Measurements from ENCODE around the gene FOLH1.
"Not testable (repeated sequence)": the region's sequence is repeated elsewhere in the genome, so short reads cannot be mapped to it uniquely, and the experiment has no call there.

Gene FOLH1

DNA sequence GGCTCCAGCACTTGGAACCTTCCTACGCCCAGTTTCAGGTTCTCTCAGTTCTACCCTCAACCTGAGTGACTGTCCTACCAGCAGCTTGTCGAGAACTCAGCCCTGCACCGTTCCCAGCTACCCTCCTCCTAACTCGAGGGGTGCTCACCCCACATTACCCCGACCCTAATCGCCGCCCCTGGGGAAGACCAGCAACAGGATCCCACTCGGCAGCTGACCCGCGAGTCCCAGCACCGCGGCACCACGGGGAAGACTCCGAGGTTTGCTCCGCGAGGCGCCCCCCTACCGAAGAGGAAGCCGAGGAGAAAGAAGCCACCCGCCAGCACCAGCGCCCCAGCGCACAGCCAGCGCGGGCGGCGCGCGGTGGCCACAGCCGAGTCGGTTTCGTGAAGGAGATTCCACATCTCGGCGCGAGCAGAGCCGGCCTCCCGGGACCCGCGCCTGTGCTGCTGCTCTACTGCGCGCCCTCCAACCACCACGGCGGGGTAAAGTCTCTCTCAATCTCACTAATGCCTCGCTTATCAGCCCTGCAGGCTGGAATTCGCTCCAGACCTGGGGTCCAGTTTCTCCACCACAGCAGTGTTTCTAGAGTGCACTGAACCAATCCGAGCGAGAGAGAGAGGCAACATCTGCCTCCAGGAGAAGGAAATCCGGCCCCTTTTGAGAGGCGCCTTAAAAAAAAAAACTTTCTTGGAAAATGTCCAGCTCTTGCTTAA lies at the start of gene FOLH1:
TSS of gene FOLH1 (minus strand) at position 597 of the 716 bp plus-strand sequence. CDS start at position 404, 193 bp downstream.
- no peak for DNase-seq

DNA sequence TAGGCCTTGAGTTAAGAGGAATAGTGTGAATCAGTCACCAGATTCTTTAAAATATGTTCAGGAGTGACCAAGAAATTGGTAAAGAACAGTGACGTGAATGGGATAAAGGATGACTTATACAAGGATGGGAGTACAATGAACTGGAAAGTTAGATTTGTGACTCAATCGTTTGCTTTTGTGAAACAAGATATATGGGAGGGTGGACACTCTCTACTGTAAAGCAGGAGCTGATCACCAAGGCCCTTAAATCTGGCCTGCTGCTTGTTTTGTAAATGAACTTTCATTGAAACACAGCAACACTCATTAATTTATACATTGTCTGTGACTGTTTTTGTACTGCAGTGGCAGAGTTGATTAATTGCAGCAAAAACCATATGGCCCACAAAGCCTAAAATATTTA lies 46.7 kb upstream of the FOLH1 start:
- DNase-seq, result not testable (repeated sequence)

DNA sequence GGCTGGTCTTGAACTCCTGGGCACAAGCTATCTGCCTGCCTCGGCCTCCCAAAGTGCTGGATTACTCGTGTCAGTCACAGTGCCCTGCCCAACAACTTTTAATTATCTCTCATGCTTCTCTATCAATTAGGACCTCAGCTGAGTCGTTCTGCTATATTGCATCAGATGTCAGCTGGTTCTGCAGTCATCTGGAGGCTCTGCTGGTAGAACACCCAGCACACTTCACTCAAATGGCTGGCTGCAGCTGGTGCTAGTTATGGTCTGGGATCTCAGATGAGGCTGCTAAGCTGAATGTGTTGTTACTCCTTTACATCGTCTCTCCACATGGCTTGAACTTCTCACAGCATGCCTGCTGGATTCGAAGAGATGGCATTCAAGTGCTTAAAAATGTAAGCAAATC lies 42.8 kb upstream of the FOLH1 start:
- not testable (repeated sequence) for DNase-seq

DNA sequence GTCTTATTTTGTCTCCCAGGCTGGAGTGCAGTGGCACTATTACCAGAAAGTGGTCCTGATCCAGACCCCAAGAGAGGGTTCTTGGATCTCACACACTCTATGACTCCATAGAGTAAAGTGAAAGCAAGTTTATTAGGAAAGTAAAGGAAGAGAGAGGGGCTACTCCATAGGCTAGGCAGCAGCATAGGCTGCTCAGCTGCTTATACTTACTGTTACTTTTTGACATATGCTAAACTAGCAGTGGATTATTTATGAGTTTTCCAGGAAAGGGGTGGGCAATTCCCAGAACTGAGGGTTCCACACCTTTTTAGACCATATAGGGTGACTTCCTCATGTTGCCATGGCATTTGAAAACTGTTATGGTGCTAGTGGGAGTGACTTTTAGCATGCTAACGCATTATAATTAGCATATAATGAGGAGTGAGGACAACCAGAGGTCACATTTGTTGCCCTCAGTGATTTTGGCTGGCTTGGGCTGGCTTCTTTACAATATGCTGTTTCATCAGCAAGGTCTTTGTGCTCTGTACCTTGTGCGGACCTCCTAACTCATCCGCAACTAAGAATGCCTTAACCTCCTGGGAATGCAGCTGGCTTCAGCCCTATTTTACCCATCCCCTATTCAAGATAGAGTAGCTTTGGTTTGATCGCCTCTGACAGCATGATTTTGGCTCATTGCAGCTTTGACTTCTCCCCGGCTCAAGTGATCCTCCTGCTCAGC lies 42.2 kb upstream of the FOLH1 start:
- DNase-seq, result not testable (repeated sequence)

DNA sequence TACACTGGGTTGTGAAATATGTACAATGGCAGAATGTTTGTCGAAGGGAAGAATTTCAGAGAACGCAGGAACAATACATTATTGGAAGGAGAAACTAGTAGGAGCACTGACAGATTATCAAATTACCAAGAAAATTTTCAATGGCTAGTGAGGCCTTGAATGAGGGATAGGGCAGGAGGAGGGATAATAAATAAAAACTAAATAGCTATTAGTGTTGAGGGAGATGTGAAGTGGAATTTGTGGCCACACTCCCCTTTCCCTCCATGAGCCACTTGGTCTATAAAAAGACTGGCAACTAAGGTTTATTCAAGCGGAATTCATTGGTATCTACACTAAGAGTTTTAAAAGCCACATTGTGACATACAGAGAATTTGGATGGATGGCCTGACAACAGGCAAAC lies 41.0 kb upstream of the FOLH1 start:
- DNase-seq, result not testable (repeated sequence)

GRCh38 chr11:49233685-49234084 lies 25.3 kb upstream of the FOLH1 start:
- not testable (repeated sequence) for DNase-seq

- not testable (repeated sequence) for DNase-seq
Observed at GRCh38 chr11:49233019-49233418, 24.6 kb upstream of the FOLH1 start.

- DNase-seq, result not testable (repeated sequence)
Observed at GRCh38 chr11:49231725-49232124, 23.3 kb upstream of the FOLH1 start.

DNA sequence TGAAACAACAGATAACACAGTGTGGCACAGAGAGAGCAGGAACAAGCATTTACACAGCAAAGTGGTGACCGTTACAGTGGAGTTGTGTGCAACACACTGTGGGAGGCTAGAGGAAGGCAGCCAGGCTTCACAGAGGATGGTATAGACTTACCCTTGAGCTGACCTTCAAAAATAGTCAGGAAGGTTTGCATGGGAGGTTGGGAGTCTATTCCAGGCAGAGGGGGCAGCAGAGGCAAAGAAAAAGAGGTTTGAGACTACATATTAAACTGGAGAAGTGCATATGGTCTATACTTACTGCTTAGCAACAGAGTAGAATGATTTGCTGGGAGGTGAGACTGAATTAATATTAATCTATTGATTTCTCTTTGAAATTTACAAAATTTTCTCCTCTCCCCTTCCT lies 22.1 kb upstream of the FOLH1 start:
- DNase-seq, result not testable (repeated sequence)

GRCh38 chr11:49230001-49230400 lies 21.6 kb upstream of the FOLH1 start:
- DNase-seq, result not testable (repeated sequence)

- DNase-seq, result not testable (repeated sequence)
Observed at GRCh38 chr11:49229136-49229535, 20.7 kb upstream of the FOLH1 start.

DNA sequence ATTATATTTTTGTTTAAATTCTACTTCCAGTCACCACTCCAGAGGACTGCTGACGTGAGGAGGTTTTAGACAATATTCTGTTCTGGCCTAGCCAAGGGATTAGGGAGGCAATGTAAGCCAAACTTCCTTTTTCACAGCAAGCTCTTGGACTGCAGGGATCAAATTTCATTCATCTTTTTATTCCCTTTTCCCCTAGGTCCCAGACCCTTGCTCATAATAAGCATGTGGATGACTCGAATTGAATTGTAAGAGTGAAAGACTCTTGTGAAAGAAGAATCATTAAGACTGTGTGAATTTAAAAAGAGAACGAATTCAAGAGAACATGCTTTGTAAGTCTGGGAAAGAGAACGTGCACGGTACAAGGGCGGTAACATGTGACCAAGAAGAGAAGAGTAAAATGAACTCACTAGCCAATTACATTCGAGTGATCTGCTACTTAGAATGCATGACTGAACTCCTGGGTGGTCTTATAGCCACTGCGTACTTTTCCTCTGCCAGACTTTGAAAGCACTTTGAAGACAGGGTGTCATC lies 16.9 kb upstream of the FOLH1 start:
- DNase-seq, result not testable (repeated sequence)

- no peak for DNase-seq
Observed at GRCh38 chr11:49221112-49221511, 12.7 kb upstream of the FOLH1 start.

GRCh38 chr11:49213026-49213560 lies 4.7 kb upstream of the FOLH1 start:
- DNase-seq, result no peak

DNA sequence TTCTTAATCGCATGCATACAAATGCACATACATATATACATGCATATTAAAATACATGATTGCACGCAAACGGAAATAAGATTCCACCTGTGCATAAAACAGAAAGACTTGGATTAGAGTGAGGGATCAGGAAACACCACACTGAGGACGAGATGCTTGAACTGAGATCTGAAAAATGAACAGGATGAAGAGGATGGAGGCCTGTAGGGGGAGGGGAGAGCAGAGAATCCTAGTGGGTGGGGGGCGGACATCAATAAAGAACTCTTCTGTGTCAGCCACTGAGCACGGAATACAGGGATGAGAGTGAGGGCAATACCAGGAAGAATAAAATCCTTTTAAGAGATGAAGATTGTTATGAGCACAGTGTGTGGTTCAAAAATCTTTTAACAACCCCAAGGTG lies 1.4 kb downstream of the FOLH1 start:
- DNase-seq, result not testable (repeated sequence)

- no peak for DNase-seq
Observed at GRCh38 chr11:49202287-49202976, 6.0 kb downstream of the FOLH1 start.

- not testable (repeated sequence) for DNase-seq
Observed at GRCh38 chr11:49196775-49197174, 11.6 kb downstream of the FOLH1 start.

GRCh38 chr11:49196002-49196401 lies 12.4 kb downstream of the FOLH1 start:
- DNase-seq, result not testable (repeated sequence)

GRCh38 chr11:49190287-49190686 lies 18.1 kb downstream of the FOLH1 start:
- not testable (repeated sequence) for DNase-seq

- DNase-seq, result not testable (repeated sequence)
Observed at GRCh38 chr11:49186225-49186624, 22.2 kb downstream of the FOLH1 start.

- not testable (repeated sequence) for DNase-seq
Observed at GRCh38 chr11:49185597-49185996, 22.8 kb downstream of the FOLH1 start.

- DNase-seq, result not testable (repeated sequence)
Observed at GRCh38 chr11:49184756-49185155, 23.6 kb downstream of the FOLH1 start.

DNA sequence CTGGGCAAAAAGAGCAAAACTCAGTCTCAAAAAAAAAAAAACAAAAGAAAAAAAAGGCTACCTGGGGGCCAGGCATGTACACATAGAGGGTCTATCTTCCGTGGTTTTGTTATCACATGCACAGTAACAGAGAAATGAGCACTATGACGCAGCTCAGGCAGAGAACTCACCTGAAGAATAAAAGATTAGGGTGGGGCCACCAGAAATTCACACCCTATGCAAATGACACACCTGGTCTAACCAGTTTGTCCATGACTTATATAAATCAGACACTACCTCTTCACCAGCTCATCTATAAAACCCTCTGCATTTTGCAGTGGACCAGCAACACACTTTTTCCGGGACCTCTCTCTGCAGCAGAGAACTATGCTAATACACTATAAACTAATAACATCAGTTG lies 30.5 kb downstream of the FOLH1 start:
- not testable (repeated sequence) for DNase-seq
